Coronary artery (tissue), 2 donors: ENCODE data around the gene RAPGEF2.

Source experiments
- DNase-seq: peaks from one replicate; pipeline ENCODE4 v3.0.0-alpha.2; 2017; ENCODE audit warnings: low spot score
- H3K27ac ChIP-seq, 2 donors: fragments of 200-600 bp; sonication (generic); one replicate each; pipeline ENCODE4 v1.5.1; 2016 to 2019
- H3K4me3 ChIP-seq: fragments of 200-600 bp; sonication (generic); 2 replicates; pipeline ENCODE4 v1.5.1; 2016; ENCODE audit warnings: mild to moderate bottlenecking, moderate library complexity
- TF ChIP-seq, protein P1 (sequence below): fragments of 200-600 bp; sonication (generic); IDR thresholded peaks from one replicate; pipeline ENCODE4 v1.5.1; 2019; ENCODE audit warnings: antibody characterized with exemption

RAPGEF2 gene

DNA sequence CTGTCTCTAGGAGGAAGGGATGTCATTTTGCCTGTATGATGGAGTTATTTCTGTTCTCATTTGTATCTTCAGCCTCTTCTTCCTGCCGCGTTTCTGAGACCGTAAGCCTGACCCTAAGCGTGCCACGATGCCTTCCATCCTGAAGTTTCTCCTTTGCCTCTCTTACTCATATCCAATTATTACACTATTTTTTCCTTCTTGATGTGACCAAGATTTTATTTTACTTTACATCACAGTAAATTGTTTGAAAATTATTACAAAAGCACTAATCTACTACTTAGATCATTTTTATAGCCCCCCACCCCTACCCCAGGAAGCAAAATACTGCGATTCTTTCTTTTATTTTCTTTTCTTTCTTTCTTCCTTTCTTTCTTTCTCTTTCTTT is 95.0 kb downstream of the RAPGEF2 start:
- Histone ChIP-seq H3K4me3 (no peak overlapping the region), H3K27ac (no peak overlapping the region)
- TF ChIP-seq, protein P1, sequence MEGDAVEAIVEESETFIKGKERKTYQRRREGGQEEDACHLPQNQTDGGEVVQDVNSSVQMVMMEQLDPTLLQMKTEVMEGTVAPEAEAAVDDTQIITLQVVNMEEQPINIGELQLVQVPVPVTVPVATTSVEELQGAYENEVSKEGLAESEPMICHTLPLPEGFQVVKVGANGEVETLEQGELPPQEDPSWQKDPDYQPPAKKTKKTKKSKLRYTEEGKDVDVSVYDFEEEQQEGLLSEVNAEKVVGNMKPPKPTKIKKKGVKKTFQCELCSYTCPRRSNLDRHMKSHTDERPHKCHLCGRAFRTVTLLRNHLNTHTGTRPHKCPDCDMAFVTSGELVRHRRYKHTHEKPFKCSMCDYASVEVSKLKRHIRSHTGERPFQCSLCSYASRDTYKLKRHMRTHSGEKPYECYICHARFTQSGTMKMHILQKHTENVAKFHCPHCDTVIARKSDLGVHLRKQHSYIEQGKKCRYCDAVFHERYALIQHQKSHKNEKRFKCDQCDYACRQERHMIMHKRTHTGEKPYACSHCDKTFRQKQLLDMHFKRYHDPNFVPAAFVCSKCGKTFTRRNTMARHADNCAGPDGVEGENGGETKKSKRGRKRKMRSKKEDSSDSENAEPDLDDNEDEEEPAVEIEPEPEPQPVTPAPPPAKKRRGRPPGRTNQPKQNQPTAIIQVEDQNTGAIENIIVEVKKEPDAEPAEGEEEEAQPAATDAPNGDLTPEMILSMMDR, result no peak
- no peak for DNase-seq

DNA sequence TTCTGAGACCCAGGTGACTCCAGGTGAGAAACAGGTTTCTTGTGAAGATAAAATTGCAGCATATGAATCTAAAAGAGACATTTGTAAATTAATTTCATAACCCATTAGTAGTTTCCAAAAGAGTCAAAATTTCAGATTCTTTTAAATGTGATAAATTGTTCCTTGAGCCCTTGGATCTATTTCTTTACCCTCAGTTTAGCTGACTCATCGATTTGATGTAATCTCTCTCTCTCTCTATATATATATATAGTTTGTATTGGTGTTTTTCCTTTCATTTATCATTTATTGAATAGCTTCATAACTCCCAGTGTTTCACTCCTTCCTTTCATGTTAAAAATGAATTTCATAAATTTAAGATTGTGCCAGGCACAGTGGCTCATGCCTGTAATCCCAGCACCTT is 96.9 kb downstream of the RAPGEF2 start:
- Histone ChIP-seq H3K4me3 (no peak overlapping the region), H3K27ac (no peak overlapping the region)
- TF ChIP-seq, protein P1, result no peak
- no peak for DNase-seq

DNA sequence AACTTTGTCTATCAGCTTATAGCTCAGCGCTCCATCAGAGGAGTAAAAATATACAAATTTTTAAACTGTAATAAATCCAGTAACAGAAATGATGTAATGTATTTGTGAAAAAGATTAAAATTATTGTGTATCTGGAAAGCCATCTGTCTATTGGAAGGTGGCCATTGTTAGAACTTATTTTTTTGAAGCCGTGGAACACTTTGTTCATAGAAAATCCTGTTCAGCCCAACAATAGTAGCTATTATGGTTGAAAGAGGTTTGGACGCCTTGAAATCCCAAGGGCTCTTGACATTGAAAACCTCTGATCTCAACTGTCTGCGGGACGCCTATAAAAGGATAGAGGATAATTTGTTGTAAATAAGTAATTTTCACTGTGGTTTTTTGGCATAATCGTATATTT is 98.3 kb downstream of the RAPGEF2 start:
- Histone ChIP-seq H3K27ac (no peak overlapping the region), H3K4me3 (no peak overlapping the region)
- no peak for DNase-seq
- TF ChIP-seq, protein P1, result no peak

DNA sequence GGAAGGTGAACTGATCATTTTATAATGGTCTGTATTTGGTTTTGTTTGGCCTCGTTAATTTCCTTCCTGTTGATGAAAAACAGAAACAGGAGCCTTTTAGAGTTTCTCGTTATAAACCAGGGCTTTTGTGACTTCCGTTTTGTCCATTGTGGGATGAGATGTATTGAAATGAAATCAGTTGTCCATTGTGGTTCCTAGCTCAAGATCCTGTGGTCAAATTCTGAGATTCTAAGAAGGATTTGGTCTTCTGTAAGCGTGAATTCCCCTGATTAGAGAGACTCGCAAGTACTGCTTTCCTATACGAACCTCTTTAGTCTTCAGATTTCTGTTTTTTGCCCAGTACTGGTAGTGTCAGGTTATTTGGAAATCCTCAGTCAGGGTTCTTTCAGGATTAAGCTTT is 101.7 kb downstream of the RAPGEF2 start:
- H3K27ac ChIP-seq, result no peak overlapping the region

DNA sequence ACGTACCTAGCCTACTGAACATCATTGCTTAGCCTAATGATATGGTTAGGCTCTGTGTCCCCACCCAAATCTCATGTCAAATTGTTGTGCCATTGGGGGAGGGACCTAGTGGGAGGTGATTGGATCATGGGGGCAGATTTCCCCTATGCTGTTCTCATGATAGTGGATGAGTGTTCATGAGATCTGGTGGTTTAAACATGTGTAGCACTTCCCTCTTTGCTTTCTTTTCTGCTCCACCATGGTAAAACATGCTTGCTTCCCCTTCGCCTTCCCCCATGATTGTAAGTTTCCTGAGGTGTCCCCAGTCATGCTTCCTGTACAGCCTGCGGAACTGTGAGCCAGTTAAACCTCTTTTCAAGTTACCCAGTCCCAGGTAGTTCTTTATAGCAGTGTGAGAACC is 102.6 kb downstream of the RAPGEF2 start:
- Histone ChIP-seq H3K27ac (no peak overlapping the region), H3K4me3 (no peak overlapping the region)
- DNase-seq, result no peak
- TF ChIP-seq, protein P1, result no peak

More for the DNA sequence above, 101.7 kb downstream of the RAPGEF2 start:
- TF ChIP-seq, protein P1, result no peak
- no peak for DNase-seq
- H3K4me3 ChIP-seq, result no peak overlapping the region

DNA sequence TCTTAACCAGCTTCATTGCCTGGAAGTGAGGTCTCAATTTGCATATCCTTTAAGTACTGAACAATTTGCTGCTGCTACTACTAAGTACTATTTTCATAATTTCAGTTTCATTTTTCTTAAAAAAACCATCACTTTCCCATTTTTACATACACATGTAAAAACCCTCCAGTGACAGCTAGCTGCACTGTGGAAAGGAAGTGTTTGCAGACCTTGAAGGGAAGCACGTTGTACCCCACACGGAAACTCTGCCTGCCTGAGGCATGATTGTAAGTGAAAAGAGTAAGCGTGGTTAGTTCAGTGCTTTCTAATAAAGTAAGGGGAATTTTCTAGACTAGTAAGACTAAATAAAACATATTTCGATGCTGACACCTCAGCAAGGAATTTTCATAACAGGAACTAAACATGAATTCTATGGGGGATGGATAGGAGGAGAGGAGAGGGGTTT is 103.6 kb downstream of the RAPGEF2 start:
- DNase-seq, result no peak
- TF ChIP-seq, protein P1, result no peak
- H3K27ac ChIP-seq, result peak overlapping the region in 1 of 2 donors; percentile 36
- H3K4me3 ChIP-seq, result no peak overlapping the region

DNA sequence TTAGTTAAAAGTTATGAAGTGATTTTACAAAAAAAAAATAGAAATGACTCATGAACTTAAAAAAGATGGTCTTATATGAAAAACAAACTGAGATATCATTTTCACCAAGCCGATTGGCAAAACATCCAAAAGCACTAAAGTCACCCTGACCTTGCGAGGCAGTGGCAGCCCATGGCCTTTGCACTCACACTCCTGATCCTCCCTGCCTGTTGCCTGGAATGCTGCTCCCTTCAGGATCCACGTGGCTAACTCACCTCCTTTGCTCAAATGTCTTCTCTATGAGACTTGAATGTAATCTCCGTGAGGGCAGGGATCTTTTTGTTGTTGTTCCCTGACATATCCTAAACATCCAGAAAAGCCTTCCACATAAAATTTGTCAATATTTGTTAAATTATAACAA is 106.4 kb downstream of the RAPGEF2 start:
- H3K27ac ChIP-seq, result no peak overlapping the region
- TF ChIP-seq, protein P1, result no peak
- H3K4me3 ChIP-seq, result no peak overlapping the region
- no peak for DNase-seq
